RWPE2 (cell line): ENCODE results near the gene AFAP1L2.

ENCODE experiments used
- ATAC-seq: fragments of 200-7000 bp; cut with Tn5 transposase; 3 replicates; pipeline ENCODE4 v1.9.1; 2021; ENCODE audit warnings: low read depth
- DNase-seq: peaks from one replicate; pipeline ENCODE4 v3.0.0-alpha.2; 2020; ENCODE audit warnings: low spot score
- H3K27ac ChIP-seq: fragments of 450-650 bp; 2 replicates; pipeline ENCODE4 v1.5.1; 2017; ENCODE audit warnings: mild to moderate bottlenecking; ENCODE audit not compliant: poor library complexity, severe bottlenecking
- H3K27me3 ChIP-seq: fragments of 250-450 bp; sonication (Bioruptor Pico); 2 replicates; pipeline ENCODE4 v1.5.1; 2021; ENCODE audit warnings: mild to moderate bottlenecking, moderate library complexity; ENCODE audit not compliant: insufficient read depth, poor library complexity, severe bottlenecking
- H3K36me3 ChIP-seq: fragments of 250-450 bp; sonication (Bioruptor Pico); 2 replicates; pipeline ENCODE4 v1.5.1; 2020; ENCODE audit warnings: low read depth, mild to moderate bottlenecking, moderate library complexity
- H3K4me1 ChIP-seq: fragments of 250-450 bp; sonication (Bioruptor Pico); 2 replicates; pipeline ENCODE4 v1.5.1; 2021; ENCODE audit warnings: mild to moderate bottlenecking, moderate library complexity; ENCODE audit not compliant: insufficient read depth, poor library complexity, severe bottlenecking
- H3K4me3 ChIP-seq: fragments of 250-450 bp; sonication (Bioruptor Pico); 2 replicates; pipeline ENCODE4 v1.5.1; 2021; ENCODE audit warnings: mild to moderate bottlenecking, moderate library complexity; ENCODE audit not compliant: severe bottlenecking
- H3K9me3 ChIP-seq: fragments of 250-450 bp; sonication (Bioruptor Pico); 2 replicates; pipeline ENCODE4 v1.5.1; 2021; ENCODE audit warnings: mild to moderate bottlenecking, moderate library complexity; ENCODE audit not compliant: severe bottlenecking
- CTCF ChIP-seq: fragments of 450-650 bp; IDR thresholded peaks from one replicate; pipeline ENCODE4 v1.5.1; 2017; ENCODE audit warnings: mild to moderate bottlenecking, moderate library complexity; ENCODE audit not compliant: poor library complexity, severe bottlenecking

The AFAP1L2 gene

GRCh38 chr10:114385557-114385956, 18.7 kb downstream of the AFAP1L2 start:
- Histone ChIP-seq H3K36me3 (no peaks in the 10 kb centered on the region), H3K27ac (no peak overlapping the region), H3K4me3 (no peak overlapping the region), H3K27me3 (no peaks in the 10 kb centered on the region), H3K4me1 (peaks cover 24% of the 10 kb centered on the region), H3K9me3 (no peaks in the 10 kb centered on the region)
- no peak for TF ChIP-seq CTCF
- no peak for DNase-seq
- no peak for ATAC-seq

- no peak for ATAC-seq
Observed at GRCh38 chr10:114384601-114385000, 19.7 kb downstream of the AFAP1L2 start.

DNA sequence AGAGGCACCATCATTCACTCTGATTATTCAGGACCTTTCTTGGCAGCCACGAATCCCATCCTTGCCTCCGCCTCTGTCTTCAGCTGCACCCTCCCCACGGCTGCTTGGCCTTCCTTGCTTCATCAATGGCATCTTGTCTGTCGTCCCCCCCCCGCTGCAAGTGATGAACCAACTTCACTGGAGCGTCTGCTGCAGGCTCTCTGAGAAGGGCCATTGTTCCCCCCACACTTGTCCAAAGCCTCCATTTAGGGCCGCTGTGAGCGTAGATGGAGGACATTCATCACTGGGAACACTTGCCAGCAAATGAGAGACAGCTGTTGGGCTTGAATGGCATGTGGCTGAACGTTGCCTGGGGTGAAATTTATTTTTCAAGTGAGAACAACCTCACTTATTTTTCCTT, 20.1 kb downstream of the AFAP1L2 start:
- H3K4me3 ChIP-seq: no peak overlapping the region
- no peaks in the 10 kb centered on the region for H3K9me3 ChIP-seq
- DNase-seq (no peak), ATAC-seq (no peak)
- H3K4me1 ChIP-seq: peaks cover 15% of the 10 kb centered on the region
- TF ChIP-seq CTCF: no peak
- H3K27ac ChIP-seq: no peak overlapping the region
- no peaks in the 10 kb centered on the region for H3K27me3 ChIP-seq
- H3K36me3 ChIP-seq: no peaks in the 10 kb centered on the region

More at GRCh38 chr10:114384601-114385000, 19.7 kb downstream of the AFAP1L2 start:
- peaks cover 19% of the 10 kb centered on the region for H3K4me1 ChIP-seq
- H3K27ac ChIP-seq: no peak overlapping the region
- H3K4me3 ChIP-seq: no peak overlapping the region
- DNase-seq: no peak
- H3K9me3 ChIP-seq: no peaks in the 10 kb centered on the region
- TF ChIP-seq CTCF: no peak
- no peaks in the 10 kb centered on the region for H3K36me3 ChIP-seq
- H3K27me3 ChIP-seq: no peaks in the 10 kb centered on the region

DNA sequence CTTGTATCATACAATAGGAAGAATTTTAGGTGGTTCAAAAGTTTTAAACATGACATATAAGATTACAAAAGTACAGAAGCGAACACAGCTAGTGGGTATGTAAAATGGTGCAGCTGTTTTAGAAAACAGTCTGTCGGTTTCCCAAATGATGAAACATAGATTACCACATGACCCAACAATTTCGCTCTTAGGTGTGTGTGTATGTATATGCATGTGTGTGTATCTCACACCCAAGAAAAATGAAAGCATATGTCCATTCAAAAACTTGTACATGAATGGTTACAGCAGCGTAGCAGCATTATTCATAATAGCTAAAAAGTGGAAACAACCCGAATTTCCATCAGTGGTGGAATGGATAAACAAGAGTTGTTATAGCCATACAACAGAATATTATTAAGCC, 23.5 kb downstream of the AFAP1L2 start:
- H3K4me3 ChIP-seq: no peak overlapping the region
- H3K4me1 ChIP-seq: peaks cover 10% of the 10 kb centered on the region
- no peaks in the 10 kb centered on the region for H3K36me3 ChIP-seq
- DNase-seq: no peak
- no peak for TF ChIP-seq CTCF
- ATAC-seq: no peak
- no peaks in the 10 kb centered on the region for H3K9me3 ChIP-seq
- no peak overlapping the region for H3K27ac ChIP-seq
- H3K27me3 ChIP-seq: no peaks in the 10 kb centered on the region

DNA sequence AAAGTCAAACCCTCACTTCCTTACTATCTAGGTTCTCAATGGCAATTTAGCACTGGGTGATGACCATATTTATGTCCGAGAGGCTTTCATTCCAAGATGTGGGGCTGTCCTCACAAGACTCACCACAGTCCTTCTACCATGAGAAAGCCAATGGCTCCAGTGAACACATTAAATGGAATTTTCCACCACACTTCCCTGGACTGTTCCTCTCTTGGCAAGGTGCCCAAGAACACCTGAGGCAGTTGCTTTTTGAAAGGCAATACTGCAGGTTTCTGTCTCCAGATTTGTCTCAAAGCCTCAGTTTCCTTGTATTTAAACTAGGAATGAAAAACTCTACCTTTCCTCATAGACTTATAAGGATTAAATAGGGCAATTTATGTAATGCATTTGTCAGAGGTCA, 24.2 kb downstream of the AFAP1L2 start:
- no peak for ATAC-seq
- no peaks in the 10 kb centered on the region for H3K9me3 ChIP-seq
- no peak for TF ChIP-seq CTCF

More for the DNA sequence above, 24.2 kb downstream of the AFAP1L2 start:
- Histone ChIP-seq H3K36me3 (no peaks in the 10 kb centered on the region), H3K27me3 (no peaks in the 10 kb centered on the region), H3K27ac (no peak overlapping the region), H3K4me3 (no peak overlapping the region), H3K4me1 (peaks cover 17% of the 10 kb centered on the region)
- DNase-seq: no peak
